Measurements from ENCODE around the gene ANP32A. TPM values are rescaled to one million over a fixed set of nuclear protein-coding genes. Genes with fewer than 3 reads are reported as not detected.

The ANP32A gene
- total RNA-seq, 1 experiment from 2014 or later = 220 TPM

DNA sequence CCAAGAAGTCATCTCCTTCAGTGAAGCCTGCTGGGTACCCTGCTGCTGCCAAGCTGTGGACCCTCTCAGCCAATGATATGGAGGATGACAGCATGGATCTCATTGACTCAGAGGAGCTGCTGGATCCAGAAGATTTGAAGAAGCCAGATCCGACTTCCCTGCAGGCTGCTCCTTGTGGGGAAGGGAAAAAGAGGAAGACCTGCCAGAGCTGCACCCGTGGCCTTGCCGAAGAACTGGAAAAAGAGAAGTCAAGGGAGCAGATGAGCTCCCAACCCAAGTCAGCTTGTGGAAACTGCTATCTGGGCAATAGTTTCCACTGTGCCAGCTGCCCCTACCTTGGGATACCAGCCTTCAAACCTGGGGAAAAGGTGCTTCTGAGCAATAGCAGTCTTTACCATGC, 13.7 kb upstream of the ANP32A start:
- H3K9me3 ChIP-seq (ENCODE audit: control insufficient read depth in 1 of 2, insufficient read depth in 1 of 2, low read depth in 1 of 2, low read length in 2 of 2) = peaks cover 0 to 4% of the 10 kb centered on the region in 2 experiments; a peak in 1 of 4 replicates
- ChIA-PET RAD21 (ENCODE audit: low non-redundant PET in 1 of 2, low total read pairs in 2 of 2, uncharacterized antibody in 2 of 2, unreplicated experiment in 2 of 2) (interaction anchor here in 1 of 2 experiments (0.8 kb wide), 1 partner anchor 42 kb away, joined by 3 read pairs; no protein-coding TSS in a partner anchor), CTCF (no interaction called here), POLR2A (interaction anchor here (0.7 kb wide), 1 partner anchor 18 kb away, joined by 5 read pairs; no protein-coding TSS in a partner anchor)
- no peak overlapping the region for H3K27ac ChIP-seq (ENCODE audit: low read depth, low read length)
- intact Hi-C loops (cut with micrococcal nuclease) = no loop called here
- TF ChIP-seq, protein P1, sequence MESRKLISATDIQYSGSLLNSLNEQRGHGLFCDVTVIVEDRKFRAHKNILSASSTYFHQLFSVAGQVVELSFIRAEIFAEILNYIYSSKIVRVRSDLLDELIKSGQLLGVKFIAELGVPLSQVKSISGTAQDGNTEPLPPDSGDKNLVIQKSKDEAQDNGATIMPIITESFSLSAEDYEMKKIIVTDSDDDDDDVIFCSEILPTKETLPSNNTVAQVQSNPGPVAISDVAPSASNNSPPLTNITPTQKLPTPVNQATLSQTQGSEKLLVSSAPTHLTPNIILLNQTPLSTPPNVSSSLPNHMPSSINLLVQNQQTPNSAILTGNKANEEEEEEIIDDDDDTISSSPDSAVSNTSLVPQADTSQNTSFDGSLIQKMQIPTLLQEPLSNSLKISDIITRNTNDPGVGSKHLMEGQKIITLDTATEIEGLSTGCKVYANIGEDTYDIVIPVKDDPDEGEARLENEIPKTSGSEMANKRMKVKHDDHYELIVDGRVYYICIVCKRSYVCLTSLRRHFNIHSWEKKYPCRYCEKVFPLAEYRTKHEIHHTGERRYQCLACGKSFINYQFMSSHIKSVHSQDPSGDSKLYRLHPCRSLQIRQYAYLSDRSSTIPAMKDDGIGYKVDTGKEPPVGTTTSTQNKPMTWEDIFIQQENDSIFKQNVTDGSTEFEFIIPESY (IDR thresholded peaks at IDR 0.05; ENCODE audit: extremely low read depth, insufficient replicate concordance, low read length) = no peak
- TF ChIP-seq ZFX (IDR thresholded peaks at IDR 0.05) (no peak), FOSL1 (IDR thresholded peaks at IDR 0.05; ENCODE audit: low read depth) (no peak)
- H3K4me3 ChIP-seq (replicated peaks in 1 of 2; ENCODE audit: low read depth in 1 of 2, low read length in 2 of 2) = no peak overlapping the region
- no peak overlapping the region for H2AFZ ChIP-seq (ENCODE audit: low read depth, low read length, poor library complexity, severe bottlenecking)
- no peak for ATAC-seq
- DNase-seq (ENCODE audit: low read depth, low spot score) = no peak
- no peaks in the 10 kb centered on the region for H3K4me1 ChIP-seq (ENCODE audit: control insufficient read depth in 1 of 2, insufficient read depth in 2 of 2, low read length in 2 of 2)
- no peaks in the 10 kb centered on the region for H3K9me2 ChIP-seq (ENCODE audit: insufficient read depth)
- H3K36me3 ChIP-seq (ENCODE audit: control insufficient read depth in 1 of 2, insufficient read depth in 2 of 2, low read length in 2 of 2) = no peaks in the 10 kb centered on the region
- H3K4me2 ChIP-seq (ENCODE audit: low read length) = no peak overlapping the region
- H3K27me3 ChIP-seq (ENCODE audit: insufficient read depth, low read length) = no peaks in the 10 kb centered on the region
- no TSS peak for BruUV-seq (replicated peaks)
- no peak overlapping the region for H3K9ac ChIP-seq (ENCODE audit: low read length)
- H3K79me2 ChIP-seq (ENCODE audit: insufficient read depth, low read length) = no peaks in the 10 kb centered on the region
- H4K20me1 ChIP-seq (ENCODE audit: insufficient read depth) = no peaks in the 10 kb centered on the region

DNA sequence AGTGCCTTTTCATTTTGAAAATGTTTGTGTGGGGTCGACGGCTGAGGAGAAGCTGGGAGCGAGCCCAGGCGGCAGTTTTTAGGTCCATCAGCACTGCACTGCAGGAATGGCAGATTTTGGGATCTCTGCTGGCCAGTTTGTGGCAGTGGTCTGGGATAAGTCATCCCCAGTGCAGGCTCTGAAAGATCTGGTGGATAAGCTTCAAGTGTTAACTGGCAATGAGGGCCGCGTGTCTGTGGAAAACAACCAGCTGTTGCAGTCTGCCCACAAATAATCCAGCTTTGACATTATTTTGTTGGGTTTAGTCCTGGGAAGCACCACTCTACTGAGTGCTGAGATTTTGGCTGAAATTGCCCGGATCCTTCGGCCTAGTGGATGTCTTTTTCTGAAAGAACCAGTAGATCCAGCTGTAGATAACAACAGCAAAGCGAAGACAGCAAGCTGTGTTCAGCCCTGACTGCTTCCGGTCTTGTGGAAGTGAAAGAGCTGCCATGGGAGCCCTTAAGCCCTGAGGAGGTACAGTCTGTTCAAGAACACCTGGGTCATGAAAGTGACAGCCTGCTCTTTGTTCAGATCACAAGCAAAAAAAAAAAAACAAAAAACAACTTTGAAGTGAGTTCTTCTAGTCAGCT, 13.1 kb upstream of the ANP32A start:
- TF ChIP-seq POLR2AphosphoS5 (IDR thresholded peaks at IDR 0.05; ENCODE audit: low read depth, low read length) (no peak), POLR2A (IDR thresholded peaks at IDR 0.05; ENCODE audit: borderline replicate concordance, extremely low read depth, insufficient read depth, insufficient read length) (no peak)
- TF ChIP-seq, protein P2, sequence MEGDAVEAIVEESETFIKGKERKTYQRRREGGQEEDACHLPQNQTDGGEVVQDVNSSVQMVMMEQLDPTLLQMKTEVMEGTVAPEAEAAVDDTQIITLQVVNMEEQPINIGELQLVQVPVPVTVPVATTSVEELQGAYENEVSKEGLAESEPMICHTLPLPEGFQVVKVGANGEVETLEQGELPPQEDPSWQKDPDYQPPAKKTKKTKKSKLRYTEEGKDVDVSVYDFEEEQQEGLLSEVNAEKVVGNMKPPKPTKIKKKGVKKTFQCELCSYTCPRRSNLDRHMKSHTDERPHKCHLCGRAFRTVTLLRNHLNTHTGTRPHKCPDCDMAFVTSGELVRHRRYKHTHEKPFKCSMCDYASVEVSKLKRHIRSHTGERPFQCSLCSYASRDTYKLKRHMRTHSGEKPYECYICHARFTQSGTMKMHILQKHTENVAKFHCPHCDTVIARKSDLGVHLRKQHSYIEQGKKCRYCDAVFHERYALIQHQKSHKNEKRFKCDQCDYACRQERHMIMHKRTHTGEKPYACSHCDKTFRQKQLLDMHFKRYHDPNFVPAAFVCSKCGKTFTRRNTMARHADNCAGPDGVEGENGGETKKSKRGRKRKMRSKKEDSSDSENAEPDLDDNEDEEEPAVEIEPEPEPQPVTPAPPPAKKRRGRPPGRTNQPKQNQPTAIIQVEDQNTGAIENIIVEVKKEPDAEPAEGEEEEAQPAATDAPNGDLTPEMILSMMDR (IDR thresholded peaks at IDR 0.05 in 2 of 3, conservative IDR thresholded peaks at IDR 0.05 in 1 of 3; ENCODE audit: borderline replicate concordance in 1 of 3, insufficient read depth in 1 of 3, low read depth in 2 of 3, low read length in 2 of 3) = no peak
- TF ChIP-seq, protein P3, sequence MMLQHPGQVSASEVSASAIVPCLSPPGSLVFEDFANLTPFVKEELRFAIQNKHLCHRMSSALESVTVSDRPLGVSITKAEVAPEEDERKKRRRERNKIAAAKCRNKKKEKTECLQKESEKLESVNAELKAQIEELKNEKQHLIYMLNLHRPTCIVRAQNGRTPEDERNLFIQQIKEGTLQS (IDR thresholded peaks at IDR 0.05) = no peak
- TF ChIP-seq, protein P4, sequence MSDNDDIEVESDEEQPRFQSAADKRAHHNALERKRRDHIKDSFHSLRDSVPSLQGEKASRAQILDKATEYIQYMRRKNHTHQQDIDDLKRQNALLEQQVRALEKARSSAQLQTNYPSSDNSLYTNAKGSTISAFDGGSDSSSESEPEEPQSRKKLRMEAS (IDR thresholded peaks at IDR 0.05) = no peak
- TF ChIP-seq, protein P1 (IDR thresholded peaks at IDR 0.05; ENCODE audit: extremely low read depth, insufficient replicate concordance, low read length) = no peak
- intact Hi-C loops (cut with micrococcal nuclease) = no loop called here
- no peaks in the 10 kb centered on the region for H3K4me1 ChIP-seq (ENCODE audit: control insufficient read depth in 1 of 2, insufficient read depth in 2 of 2, low read length in 2 of 2)
- no peak overlapping the region for H3K4me2 ChIP-seq (ENCODE audit: low read length)
- H3K9me2 ChIP-seq (ENCODE audit: insufficient read depth) = no peaks in the 10 kb centered on the region
- ATAC-seq = no peak
- POLR2A ChIA-PET = interaction anchor here (0.7 kb wide), 1 partner anchor 17 kb away, joined by 5 read pairs; no protein-coding TSS in a partner anchor
- no peak for DNase-seq (ENCODE audit: low read depth, low spot score)
- CTCF ChIA-PET = no interaction called here
- H2AFZ ChIP-seq (ENCODE audit: low read depth, low read length, poor library complexity, severe bottlenecking) = no peak overlapping the region
- no peak overlapping the region for H3K27ac ChIP-seq (ENCODE audit: low read depth, low read length)
- H4K20me1 ChIP-seq (ENCODE audit: insufficient read depth) = no peaks in the 10 kb centered on the region
- no peaks in the 10 kb centered on the region for H3K79me2 ChIP-seq (ENCODE audit: insufficient read depth, low read length)
- H3K9me3 ChIP-seq (ENCODE audit: control insufficient read depth in 1 of 2, insufficient read depth in 1 of 2, low read depth in 1 of 2, low read length in 2 of 2) = peaks cover 0 to 4% of the 10 kb centered on the region in 2 experiments; a peak in 1 of 4 replicates
- H3K4me3 ChIP-seq (replicated peaks in 1 of 2; ENCODE audit: low read depth in 1 of 2, low read length in 2 of 2) = no peak overlapping the region
- no peaks in the 10 kb centered on the region for H3K36me3 ChIP-seq (ENCODE audit: control insufficient read depth in 1 of 2, insufficient read depth in 2 of 2, low read length in 2 of 2)
- no peaks in the 10 kb centered on the region for H3K27me3 ChIP-seq (ENCODE audit: insufficient read depth, low read length)
- BruUV-seq (replicated peaks) = no TSS peak
- H3K9ac ChIP-seq (ENCODE audit: low read length) = no peak overlapping the region
- RAD21 ChIA-PET (ENCODE audit: low non-redundant PET in 1 of 2, low total read pairs in 2 of 2, uncharacterized antibody in 2 of 2, unreplicated experiment in 2 of 2) = interaction anchor here (0.7 to 0.8 kb wide), 2 partner anchors 42 to 75 kb away, joined by 3 to 5 read pairs; no protein-coding TSS in a partner anchor
